Measurements from ENCODE around the gene KCNN1. TPM values are rescaled to one million over a fixed set of nuclear protein-coding genes. Genes with fewer than 3 reads are reported as not detected.
"Not testable (repeated sequence)": the region's sequence is repeated elsewhere in the genome, so short reads cannot be mapped to it uniquely, and the experiment has no call there.

KCNN1 gene
- total RNA-seq, 1 donor = not detected

- TF ChIP-seq, protein P1, sequence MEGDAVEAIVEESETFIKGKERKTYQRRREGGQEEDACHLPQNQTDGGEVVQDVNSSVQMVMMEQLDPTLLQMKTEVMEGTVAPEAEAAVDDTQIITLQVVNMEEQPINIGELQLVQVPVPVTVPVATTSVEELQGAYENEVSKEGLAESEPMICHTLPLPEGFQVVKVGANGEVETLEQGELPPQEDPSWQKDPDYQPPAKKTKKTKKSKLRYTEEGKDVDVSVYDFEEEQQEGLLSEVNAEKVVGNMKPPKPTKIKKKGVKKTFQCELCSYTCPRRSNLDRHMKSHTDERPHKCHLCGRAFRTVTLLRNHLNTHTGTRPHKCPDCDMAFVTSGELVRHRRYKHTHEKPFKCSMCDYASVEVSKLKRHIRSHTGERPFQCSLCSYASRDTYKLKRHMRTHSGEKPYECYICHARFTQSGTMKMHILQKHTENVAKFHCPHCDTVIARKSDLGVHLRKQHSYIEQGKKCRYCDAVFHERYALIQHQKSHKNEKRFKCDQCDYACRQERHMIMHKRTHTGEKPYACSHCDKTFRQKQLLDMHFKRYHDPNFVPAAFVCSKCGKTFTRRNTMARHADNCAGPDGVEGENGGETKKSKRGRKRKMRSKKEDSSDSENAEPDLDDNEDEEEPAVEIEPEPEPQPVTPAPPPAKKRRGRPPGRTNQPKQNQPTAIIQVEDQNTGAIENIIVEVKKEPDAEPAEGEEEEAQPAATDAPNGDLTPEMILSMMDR (IDR thresholded peaks at IDR 0.05; ENCODE audit: insufficient read depth, low read length) = no peak
- peak overlapping the region; percentile 77 for H3K4me3 ChIP-seq (ENCODE audit: low read depth, low read length)
- no peak for DNase-seq (ENCODE audit: low read depth)
These were observed 35.5 kb downstream of the KCNN1 start for GRCh38 chr19:18002347-18002850.

- DNase-seq (ENCODE audit: low read depth); H3K4me3 ChIP-seq (ENCODE audit: low read depth, low read length): not testable (repeated sequence)
These were observed 38.8 kb downstream of the KCNN1 start for GRCh38 chr19:18005750-18006149.

DNA sequence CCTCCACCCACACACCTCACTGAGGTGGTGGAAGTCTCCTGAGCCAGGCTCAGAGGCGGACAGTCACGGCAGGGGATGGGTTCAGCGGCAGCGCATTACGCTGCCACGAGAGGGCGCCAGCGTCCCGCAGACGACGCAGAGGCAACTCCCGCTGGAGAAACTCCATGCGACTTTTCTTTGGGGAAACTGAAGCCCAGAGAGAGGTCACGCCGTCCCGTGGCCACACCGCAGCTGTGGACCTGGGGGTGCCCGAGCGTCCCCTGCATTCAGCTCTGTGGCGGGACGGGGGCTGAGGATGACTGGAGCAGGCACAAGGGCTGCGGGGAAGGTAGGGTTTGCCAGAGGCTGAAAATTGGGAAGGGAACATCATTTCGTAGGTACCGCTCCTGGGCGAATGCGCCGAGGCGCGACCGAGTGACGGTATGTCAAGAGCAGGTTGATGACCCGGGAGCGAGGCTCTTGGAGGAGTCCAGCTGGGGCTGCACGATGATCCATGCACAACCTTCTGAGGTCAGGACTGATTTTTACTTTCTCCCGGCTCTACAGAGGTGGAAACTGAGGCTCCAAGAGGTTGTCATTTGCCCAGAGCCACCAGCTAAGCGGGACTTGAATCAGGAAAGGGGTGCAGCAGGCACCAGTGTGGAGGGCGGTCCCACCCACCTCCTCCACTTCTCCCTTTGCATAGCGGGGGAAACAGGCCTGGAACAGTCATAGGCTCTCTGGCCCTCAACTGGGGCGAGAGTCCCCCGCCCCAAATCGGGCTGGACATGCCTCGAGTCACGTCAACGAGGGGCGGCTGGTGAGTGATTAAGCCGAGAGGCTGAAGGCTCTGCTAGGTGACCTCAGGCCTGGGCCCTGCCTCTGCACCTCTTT, 40.4 kb downstream of the KCNN1 start:
- peak overlapping the region; percentile 56 for H3K4me3 ChIP-seq (ENCODE audit: low read depth, low read length)
- peak; percentile 71 for DNase-seq (ENCODE audit: low read depth)
- TF ChIP-seq, protein P1 (IDR thresholded peaks at IDR 0.05; ENCODE audit: insufficient read depth, low read length) = peak; percentile 97

DNA sequence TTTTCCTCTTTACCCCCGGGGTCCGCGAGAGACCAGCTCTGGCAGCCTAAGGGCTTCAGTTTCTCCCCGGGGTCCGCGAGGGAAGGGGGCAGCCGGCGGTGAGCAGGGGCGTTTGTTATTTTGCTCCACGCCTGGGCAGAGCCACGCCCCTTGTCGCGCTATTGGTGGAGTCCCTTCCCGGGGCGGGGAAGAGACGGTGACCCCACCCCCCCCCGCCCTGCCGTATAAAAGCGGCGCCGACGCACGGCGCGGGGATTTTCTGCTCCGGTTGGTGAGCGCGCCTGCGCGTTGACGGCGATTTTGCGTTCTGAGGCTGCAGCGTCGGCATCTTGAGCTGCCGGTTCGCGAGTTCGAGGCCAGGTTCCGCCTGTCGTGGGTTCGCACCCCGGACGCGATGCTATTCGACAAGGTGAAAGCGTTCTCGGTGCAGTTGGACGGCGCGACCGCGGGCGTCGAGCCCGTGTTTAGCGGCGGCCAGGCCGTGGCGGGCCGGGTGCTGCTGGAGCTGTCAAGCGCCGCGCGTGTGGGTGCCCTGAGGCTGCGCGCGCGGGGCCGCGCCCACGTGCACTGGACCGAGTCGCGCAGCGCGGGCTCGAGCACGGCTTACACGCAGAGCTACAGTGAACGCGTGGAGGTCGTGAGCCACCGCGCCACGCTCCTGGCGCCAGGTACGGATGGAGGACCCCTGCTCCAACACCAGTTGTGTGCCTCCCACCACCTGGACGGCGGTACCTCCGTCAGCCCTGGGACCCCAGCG, 41.2 kb downstream of the KCNN1 start, which contains the start of gene ARRDC2:
ARRDC2 (plus strand) TSS at position 254 of the 757 bp plus-strand sequence; CDS start at position 395, 141 bp downstream.
- DNase-seq (ENCODE audit: low read depth) = peak; percentile 88
- H3K4me3 ChIP-seq (ENCODE audit: low read depth, low read length) = peak within 1 kb of the TSS; percentile 63
- TF ChIP-seq, protein P1 (IDR thresholded peaks at IDR 0.05; ENCODE audit: insufficient read depth, low read length) = no peak

GRCh38 chr19:18008814-18009213, 41.9 kb downstream of the KCNN1 start:
- TF ChIP-seq, protein P1 (IDR thresholded peaks at IDR 0.05; ENCODE audit: insufficient read depth, low read length) = no peak
- DNase-seq (ENCODE audit: low read depth) = no peak
- H3K4me3 ChIP-seq (ENCODE audit: low read depth, low read length) = no peak overlapping the region

DNA sequence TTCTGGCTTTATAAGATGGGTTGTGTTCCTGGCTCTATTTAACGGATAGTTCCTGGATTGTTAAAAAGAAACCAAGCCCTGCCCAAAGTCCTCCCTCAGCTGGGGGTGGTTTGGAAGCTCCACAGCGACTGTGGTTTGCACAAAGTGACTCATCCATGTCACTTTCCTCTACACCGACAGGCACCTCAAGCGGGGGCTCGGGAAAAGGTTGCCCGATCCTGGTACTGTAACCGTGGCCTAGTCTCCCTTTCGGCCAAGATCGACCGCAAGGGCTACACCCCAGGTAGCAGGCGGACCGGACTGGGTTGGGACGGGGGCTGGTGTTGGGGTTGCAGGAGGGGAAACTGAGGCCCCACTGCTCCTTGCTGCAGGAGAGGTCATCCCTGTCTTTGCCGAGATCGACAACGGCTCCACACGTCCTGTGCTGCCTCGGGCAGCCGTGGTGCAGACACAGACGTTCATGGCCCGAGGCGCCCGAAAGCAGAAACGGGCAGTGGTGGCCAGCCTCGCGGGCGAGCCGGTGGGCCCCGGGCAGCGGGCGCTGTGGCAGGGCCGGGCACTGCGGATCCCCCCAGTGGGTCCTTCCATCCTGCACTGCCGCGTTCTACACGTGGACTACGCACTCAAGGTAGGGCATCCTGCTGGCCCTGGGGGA, 42.6 kb downstream of the KCNN1 start:
- no peak for DNase-seq (ENCODE audit: low read depth)
- TF ChIP-seq, protein P1 (IDR thresholded peaks at IDR 0.05; ENCODE audit: insufficient read depth, low read length) = no peak
- no peak overlapping the region for H3K4me3 ChIP-seq (ENCODE audit: low read depth, low read length)

Measured in fibroblast of the aortic adventitia (primary cell).